ENCODE measurements around the gene IFT43.

IFT43 gene

GRCh38 chr14:75985618-75986438 lies at the start of gene IFT43:
Gene IFT43, plus strand, starts transcription at chr14:75985763. Its CDS starts 24 bp downstream, at chr14:75985787.
- DNase-seq, result peak; percentile 89 to 94

- DNase-seq, result no peak
These were observed 46.4 kb upstream of the IFT43 start for GRCh38 chr14:75939200-75939599.

- no peak for DNase-seq
These were observed 44.5 kb upstream of the IFT43 start for GRCh38 chr14:75941030-75941429.

GRCh38 chr14:75944607-75945241 lies 40.8 kb upstream of the IFT43 start:
- no peak for DNase-seq

GRCh38 chr14:75946785-75947184 lies 38.8 kb upstream of the IFT43 start:
- no peak for DNase-seq

GRCh38 chr14:75952489-75952888 lies 33.1 kb upstream of the IFT43 start:
- DNase-seq, result no peak

- DNase-seq, result no peak
These were observed 26.5 kb upstream of the IFT43 start for GRCh38 chr14:75959031-75959430.

GRCh38 chr14:75960231-75960630 lies 25.3 kb upstream of the IFT43 start:
- no peak for DNase-seq

- DNase-seq, result no peak
These were observed 23.9 kb upstream of the IFT43 start for GRCh38 chr14:75961662-75962061.

GRCh38 chr14:75967866-75968265 lies 17.7 kb upstream of the IFT43 start:
- no peak for DNase-seq

GRCh38 chr14:75968456-75968855 lies 17.1 kb upstream of the IFT43 start:
- no peak for DNase-seq

GRCh38 chr14:75969126-75969525 lies 16.4 kb upstream of the IFT43 start:
- no peak for DNase-seq

- no peak for DNase-seq
These were observed 15.7 kb upstream of the IFT43 start for GRCh38 chr14:75969891-75970290.

GRCh38 chr14:75970989-75971388 lies 14.6 kb upstream of the IFT43 start:
- DNase-seq, result no peak

- no peak for DNase-seq
These were observed 14.1 kb upstream of the IFT43 start for GRCh38 chr14:75971509-75971908.

- DNase-seq, result no peak
These were observed 12.7 kb upstream of the IFT43 start for GRCh38 chr14:75972801-75973421.

GRCh38 chr14:75976826-75977581 lies 8.6 kb upstream of the IFT43 start:
- DNase-seq, result no peak

GRCh38 chr14:75977582-75977943 lies 8.0 kb upstream of the IFT43 start:
- DNase-seq, result no peak

GRCh38 chr14:75978249-75978731 lies 7.3 kb upstream of the IFT43 start:
- peak in 1 of 2 donors; percentile 6 for DNase-seq

GRCh38 chr14:75979071-75979571 lies 6.4 kb upstream of the IFT43 start:
- peak in 1 of 2 donors; percentile 29 for DNase-seq

- DNase-seq, result no peak
These were observed 5.7 kb upstream of the IFT43 start for GRCh38 chr14:75979648-75980565.

GRCh38 chr14:75980856-75981255 lies 4.7 kb upstream of the IFT43 start:
- no peak for DNase-seq
